ENCODE data around the gene ZFAND3. TPM values are rescaled to one million over a fixed set of nuclear protein-coding genes. Genes with fewer than 3 reads are reported as not detected.
"Not testable (repeated sequence)": the region's sequence is repeated elsewhere in the genome, so short reads cannot be mapped to it uniquely, and the experiment has no call there.

The ZFAND3 gene
- total and polyA plus RNA-seq, 9 donors, result 16.6 to 220 (median 51.9) TPM

DNA sequence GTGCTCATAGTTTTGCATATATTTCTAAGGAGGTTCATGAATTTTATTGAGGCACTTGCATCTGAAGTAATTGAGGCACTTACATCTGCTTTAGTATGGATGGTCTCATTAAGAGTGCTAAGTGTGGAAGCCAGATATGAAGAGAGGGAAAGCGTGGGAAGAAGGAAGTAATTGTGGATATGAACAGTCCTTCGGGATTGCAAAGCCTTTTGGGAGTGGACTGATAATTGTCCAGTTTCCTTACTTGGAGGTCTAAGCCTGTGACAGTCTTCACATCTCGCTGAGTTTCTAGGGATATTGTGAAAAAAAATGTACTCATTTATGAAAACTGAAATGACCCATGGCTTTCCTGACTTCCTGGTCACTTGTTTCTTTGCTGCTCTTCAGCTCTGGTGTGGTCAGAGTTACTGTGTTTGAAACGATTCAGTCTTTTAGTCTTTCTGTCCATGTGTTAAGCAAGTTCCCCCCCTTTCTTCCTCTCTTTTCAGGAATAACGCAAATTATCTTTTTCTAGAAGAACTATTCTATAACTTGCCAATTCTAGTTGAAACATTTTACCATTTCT lies 137.3 kb downstream of the ZFAND3 start:
- WGBS, 3 donors, result 60 to 79% (median 71%) methylated on average over 5 of the region's 5 CpGs
- DNase-seq, result no peak
- Histone ChIP-seq H3K27me3 (no peaks in the 10 kb centered on the region), H3K4me1 (ENCODE audit: insufficient read depth) (no peaks in the 10 kb centered on the region), H3K4me3 (no peak overlapping the region), H3K27ac (no peak overlapping the region), H3K36me3 (no peaks in the 10 kb centered on the region), H3K9me3 (no peaks in the 10 kb centered on the region)
- TF ChIP-seq EP300 (IDR thresholded peaks at IDR 0.05) (no peak), POLR2A (IDR thresholded peaks at IDR 0.05) (no peak)
- TF ChIP-seq, protein P1, sequence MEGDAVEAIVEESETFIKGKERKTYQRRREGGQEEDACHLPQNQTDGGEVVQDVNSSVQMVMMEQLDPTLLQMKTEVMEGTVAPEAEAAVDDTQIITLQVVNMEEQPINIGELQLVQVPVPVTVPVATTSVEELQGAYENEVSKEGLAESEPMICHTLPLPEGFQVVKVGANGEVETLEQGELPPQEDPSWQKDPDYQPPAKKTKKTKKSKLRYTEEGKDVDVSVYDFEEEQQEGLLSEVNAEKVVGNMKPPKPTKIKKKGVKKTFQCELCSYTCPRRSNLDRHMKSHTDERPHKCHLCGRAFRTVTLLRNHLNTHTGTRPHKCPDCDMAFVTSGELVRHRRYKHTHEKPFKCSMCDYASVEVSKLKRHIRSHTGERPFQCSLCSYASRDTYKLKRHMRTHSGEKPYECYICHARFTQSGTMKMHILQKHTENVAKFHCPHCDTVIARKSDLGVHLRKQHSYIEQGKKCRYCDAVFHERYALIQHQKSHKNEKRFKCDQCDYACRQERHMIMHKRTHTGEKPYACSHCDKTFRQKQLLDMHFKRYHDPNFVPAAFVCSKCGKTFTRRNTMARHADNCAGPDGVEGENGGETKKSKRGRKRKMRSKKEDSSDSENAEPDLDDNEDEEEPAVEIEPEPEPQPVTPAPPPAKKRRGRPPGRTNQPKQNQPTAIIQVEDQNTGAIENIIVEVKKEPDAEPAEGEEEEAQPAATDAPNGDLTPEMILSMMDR (IDR thresholded peaks at IDR 0.05), result no peak
- intact Hi-C loops (cut with DNase I), result no loop called here

DNA sequence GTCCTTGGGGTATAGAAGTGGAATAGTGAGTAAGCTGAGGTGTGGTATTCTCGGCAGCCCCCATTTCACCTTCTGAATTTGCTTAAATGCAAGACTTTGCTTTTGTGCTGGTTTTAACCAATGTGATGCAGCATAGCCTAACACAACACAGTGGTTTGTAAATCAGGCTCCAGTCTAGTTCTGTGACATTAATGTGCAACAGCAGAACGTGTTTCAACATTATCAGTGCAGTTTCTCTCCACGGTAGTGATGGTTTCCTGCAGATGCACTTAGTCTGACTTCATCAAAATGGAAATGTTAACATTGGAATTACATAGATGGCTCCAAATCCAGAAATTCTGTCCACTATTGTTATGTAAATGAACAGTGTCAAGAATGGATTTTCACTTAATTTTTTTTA lies 139.5 kb downstream of the ZFAND3 start:
- 75 to 84% (median 83%) methylated on average over 3 of the region's 3 CpGs for WGBS, 3 donors
- Histone ChIP-seq H3K36me3 (no peaks in the 10 kb centered on the region), H3K4me1 (ENCODE audit: insufficient read depth) (no peaks in the 10 kb centered on the region), H3K27me3 (no peaks in the 10 kb centered on the region), H3K4me3 (no peak overlapping the region), H3K27ac (no peak overlapping the region), H3K9me3 (no peaks in the 10 kb centered on the region)
- no peak for DNase-seq
- TF ChIP-seq EP300 (IDR thresholded peaks at IDR 0.05), result no peak
- TF ChIP-seq, protein P1 (IDR thresholded peaks at IDR 0.05), result no peak
- no peak for TF ChIP-seq POLR2A (IDR thresholded peaks at IDR 0.05)
- intact Hi-C loops (cut with DNase I), result no loop called here

DNA sequence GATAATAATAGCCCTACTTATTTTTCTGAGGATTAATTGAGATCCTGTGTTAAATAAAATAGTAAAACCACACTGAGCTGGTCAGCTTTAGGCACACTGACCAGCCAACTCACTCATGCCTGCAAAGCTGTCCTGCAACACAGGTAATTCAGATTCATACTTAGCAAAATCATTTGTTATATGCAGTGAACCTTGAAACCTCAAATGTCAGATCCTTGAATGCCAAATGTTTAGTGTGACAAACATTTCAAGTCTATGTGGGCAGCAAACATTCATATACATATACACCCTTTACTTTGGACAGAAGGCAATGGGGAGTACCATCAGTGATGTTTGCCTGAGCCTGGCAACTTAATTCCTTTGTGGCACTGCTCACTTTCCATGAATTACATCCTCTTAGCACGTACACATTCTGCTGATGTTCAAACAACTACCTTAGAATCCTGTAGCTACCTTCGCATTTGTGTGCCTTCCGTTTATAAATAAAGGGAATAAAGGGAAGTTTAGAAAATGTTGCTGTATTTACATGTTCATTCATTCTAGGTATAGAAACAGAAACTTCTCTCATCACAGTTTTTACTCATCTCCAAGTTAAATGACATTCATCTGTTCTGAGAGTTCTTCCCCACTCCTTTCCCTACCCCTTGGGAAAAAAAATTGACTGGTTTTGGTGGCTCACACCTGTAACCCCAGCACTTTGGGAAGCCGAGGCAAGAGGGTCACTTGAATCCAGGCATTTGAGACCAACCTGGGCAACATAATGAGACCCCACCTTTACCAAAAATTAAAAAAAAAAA lies 140.8 kb downstream of the ZFAND3 start:
- 96 to 98% (median 97%) methylated on average over 4 of the region's 4 CpGs for WGBS, 3 donors
- H3K27me3 ChIP-seq, result no peaks in the 10 kb centered on the region
- no peaks in the 10 kb centered on the region for H3K4me1 ChIP-seq (ENCODE audit: insufficient read depth)
- no peak overlapping the region for H3K4me3 ChIP-seq
- TF ChIP-seq, protein P1 (IDR thresholded peaks at IDR 0.05), result no peak
- TF ChIP-seq POLR2A (IDR thresholded peaks at IDR 0.05) (no peak), EP300 (IDR thresholded peaks at IDR 0.05) (no peak)
- no peak for DNase-seq
- no peaks in the 10 kb centered on the region for H3K36me3 ChIP-seq
- no peak overlapping the region for H3K27ac ChIP-seq
- intact Hi-C loops (cut with DNase I), result no loop called here
- no peaks in the 10 kb centered on the region for H3K9me3 ChIP-seq

DNA sequence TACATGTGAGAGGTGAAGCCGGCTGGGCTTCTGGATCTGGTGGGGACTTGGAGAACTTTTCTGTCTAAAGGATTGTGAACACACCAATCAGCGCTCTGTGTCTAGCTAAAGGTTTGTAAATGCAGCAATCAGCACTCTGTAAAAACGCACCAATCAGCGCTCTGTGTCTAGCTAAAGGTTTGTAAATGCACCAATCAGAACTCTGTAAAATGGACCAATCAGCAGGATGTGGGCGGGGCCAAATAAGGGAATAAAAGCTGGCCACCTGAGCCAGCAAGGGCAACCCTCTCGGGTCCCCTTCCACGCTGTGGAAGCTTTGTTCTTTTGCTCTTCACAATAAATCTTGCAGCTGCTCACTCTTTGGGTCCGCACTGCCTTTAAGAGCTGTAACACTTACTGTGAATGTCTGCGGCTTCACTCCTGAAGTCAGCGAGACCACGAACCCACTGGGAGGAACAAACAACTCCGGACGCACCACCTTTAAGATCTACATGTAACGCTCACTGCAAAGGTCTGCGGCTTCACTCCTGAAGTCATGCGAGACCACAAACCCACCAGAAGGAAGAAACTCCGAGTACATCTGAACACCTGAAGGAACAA lies 143.1 kb downstream of the ZFAND3 start:
- WGBS, 3 donors, result 97 to 98% (median 97%) methylated on average over 17 of the region's 17 CpGs
- H3K4me1 ChIP-seq (ENCODE audit: insufficient read depth); H3K36me3 ChIP-seq; intact Hi-C loops (cut with DNase I); H3K9me3 ChIP-seq; H3K4me3 ChIP-seq; H3K27ac ChIP-seq; DNase-seq; H3K27me3 ChIP-seq: not testable (repeated sequence)
